ENCODE results near the gene COL5A1. TPM values are rescaled to one million over a fixed set of nuclear protein-coding genes. Genes with fewer than 3 reads are reported as not detected.

COL5A1 gene
- total RNA-seq, 2 donors from 2014 or later = 127 to 129 TPM

DNA sequence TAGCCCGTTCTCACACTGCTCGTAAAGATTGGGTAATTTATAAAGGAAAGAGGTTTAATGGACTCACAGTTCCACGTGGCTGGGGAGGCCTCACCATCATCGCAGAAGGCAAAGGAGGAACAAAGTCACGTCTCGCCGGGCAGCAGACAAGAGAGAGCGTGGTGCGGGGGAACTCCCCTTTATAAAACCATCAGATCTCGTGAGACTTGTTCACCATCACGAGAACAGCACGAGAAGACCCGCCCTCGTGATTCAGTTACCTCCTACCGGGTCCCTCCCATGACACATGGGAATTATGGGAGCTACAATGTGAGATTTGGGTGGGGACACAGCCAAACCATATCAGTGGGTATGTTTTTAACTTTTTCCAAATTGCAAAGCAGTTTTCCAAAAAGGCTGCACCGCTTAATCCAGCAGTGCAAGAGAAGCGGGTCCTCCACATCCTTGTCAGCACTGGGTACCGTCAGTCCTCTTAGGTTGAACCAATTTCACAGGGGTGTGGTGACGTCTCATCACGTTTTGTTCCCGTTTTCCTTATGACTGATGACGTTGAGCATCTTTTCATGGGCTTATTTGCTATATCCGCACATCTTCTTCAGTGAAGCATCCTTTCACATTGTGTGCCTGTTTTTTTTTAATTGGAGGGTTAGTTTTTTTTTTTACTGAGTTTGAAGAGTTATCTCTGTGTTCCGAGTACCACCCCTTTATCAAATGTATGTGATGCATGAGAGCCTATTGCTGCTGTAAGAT lies 231.1 kb downstream of the COL5A1 start:
- H3K27ac ChIP-seq = no peak overlapping the region
- no peak for DNase-seq (ENCODE audit: low spot score)
- H3K36me3 ChIP-seq = no peaks in the 10 kb centered on the region
- no peaks in the 10 kb centered on the region for H3K27me3 ChIP-seq (replicated peaks; ENCODE audit: insufficient read depth)
- ATAC-seq (ENCODE audit: insufficient number of reproducible peaks, low FRiP score, low read depth) = no peak
- H3K9me3 ChIP-seq = no peaks in the 10 kb centered on the region
- no peaks in the 10 kb centered on the region for H3K4me1 ChIP-seq (ENCODE audit: control insufficient read depth in 1 of 2, low read depth in 2 of 2)
- H3K4me3 ChIP-seq = no peak overlapping the region
- TF ChIP-seq, protein P1, sequence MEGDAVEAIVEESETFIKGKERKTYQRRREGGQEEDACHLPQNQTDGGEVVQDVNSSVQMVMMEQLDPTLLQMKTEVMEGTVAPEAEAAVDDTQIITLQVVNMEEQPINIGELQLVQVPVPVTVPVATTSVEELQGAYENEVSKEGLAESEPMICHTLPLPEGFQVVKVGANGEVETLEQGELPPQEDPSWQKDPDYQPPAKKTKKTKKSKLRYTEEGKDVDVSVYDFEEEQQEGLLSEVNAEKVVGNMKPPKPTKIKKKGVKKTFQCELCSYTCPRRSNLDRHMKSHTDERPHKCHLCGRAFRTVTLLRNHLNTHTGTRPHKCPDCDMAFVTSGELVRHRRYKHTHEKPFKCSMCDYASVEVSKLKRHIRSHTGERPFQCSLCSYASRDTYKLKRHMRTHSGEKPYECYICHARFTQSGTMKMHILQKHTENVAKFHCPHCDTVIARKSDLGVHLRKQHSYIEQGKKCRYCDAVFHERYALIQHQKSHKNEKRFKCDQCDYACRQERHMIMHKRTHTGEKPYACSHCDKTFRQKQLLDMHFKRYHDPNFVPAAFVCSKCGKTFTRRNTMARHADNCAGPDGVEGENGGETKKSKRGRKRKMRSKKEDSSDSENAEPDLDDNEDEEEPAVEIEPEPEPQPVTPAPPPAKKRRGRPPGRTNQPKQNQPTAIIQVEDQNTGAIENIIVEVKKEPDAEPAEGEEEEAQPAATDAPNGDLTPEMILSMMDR (IDR thresholded peaks at IDR 0.05) = no peak

DNA sequence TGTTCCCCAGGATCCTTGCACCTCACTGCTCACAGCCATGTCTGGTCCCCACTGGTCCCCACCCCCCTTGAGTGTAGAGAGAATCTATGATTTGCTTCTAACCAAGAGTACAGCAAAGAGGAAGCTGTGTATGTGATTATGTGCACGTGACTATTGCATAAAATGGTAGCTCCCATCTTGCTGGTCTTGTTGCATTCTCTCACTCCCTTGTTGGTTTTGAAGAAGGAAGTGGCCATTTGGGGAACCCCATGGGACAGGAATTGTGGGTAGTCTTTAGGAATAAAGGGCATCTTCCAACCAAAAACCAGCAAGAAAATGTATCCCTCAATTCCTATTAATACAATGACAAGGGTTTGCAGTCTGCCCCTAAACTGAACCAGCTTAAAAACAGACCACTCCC lies 233.8 kb downstream of the COL5A1 start:
- Histone ChIP-seq H3K9me3 (no peaks in the 10 kb centered on the region), H3K4me1 (ENCODE audit: control insufficient read depth in 1 of 2, low read depth in 2 of 2) (no peaks in the 10 kb centered on the region), H3K4me3 (no peak overlapping the region), H3K27me3 (replicated peaks; ENCODE audit: insufficient read depth) (no peaks in the 10 kb centered on the region), H3K27ac (no peak overlapping the region), H3K36me3 (no peaks in the 10 kb centered on the region)
- TF ChIP-seq, protein P1 (IDR thresholded peaks at IDR 0.05) = no peak
- DNase-seq (ENCODE audit: low spot score) (no peak), ATAC-seq (ENCODE audit: insufficient number of reproducible peaks, low FRiP score, low read depth) (no peak)

DNA sequence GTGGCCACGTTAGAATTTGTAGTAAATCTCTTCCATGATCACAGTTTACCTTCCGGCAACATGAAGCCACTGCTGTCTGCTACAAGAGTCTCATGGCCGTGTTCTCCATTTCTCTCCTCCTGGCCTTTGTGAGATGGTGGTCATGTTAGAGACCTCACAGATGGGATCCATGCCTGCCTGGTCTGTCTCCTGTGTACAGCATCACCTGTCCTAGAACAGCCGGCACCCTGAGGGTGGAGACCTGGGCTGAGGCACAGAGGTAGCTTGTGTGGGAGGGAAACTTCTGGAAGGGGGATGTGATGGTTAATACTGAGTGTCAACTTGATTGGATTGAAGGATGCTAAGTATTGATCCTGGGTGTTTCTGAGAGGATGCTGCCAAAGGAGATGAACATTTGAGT lies 235.9 kb downstream of the COL5A1 start:
- Histone ChIP-seq H3K27ac (no peak overlapping the region), H3K9me3 (no peaks in the 10 kb centered on the region), H3K36me3 (no peaks in the 10 kb centered on the region), H3K27me3 (replicated peaks; ENCODE audit: insufficient read depth) (no peaks in the 10 kb centered on the region), H3K4me3 (no peak overlapping the region), H3K4me1 (ENCODE audit: control insufficient read depth in 1 of 2, low read depth in 2 of 2) (no peaks in the 10 kb centered on the region)
- ATAC-seq (ENCODE audit: insufficient number of reproducible peaks, low FRiP score, low read depth) (no peak), DNase-seq (ENCODE audit: low spot score) (no peak)
- TF ChIP-seq, protein P1 (IDR thresholded peaks at IDR 0.05) = no peak

DNA sequence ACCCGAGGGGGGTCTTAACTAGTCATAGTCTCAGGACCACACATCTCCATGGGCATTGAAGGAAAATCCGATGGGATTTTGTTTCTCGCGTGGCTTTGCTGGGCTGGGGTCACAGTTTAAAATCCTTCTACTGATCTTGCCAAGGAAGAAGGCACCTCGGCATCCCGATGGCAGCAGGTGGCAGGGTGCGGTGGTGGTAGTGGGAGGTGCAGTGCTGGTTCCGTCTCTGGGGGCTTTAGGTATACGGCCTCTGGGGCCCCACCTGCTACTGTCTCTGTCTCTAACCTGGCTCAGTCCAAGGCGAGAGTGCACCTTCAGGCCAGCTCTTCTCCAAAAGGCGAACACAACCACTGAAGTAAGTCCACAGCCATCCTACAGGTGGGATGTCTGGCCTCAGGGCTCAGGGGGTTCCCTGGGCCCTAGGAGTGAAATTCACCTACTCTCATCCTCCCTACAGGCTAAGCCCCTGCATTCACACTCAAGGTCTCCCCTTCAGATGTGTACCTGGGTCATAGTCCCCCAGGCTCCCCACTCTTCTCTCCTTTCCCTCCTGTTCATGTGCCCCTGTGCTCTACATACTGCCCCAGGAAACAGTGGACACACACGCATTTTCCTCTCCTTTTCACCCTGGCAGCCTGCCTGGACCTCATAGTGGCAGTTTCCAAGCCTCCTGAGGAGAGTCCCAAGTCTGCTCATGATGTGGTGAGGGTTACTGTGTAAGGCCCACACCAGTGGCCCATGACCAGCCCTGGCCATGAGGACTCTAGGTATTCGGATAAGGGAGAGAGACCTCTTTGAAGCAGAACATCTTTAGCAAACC lies 238.3 kb downstream of the COL5A1 start:
- H3K27ac ChIP-seq = no peak overlapping the region
- H3K9me3 ChIP-seq = no peaks in the 10 kb centered on the region
- H3K4me1 ChIP-seq (ENCODE audit: control insufficient read depth in 1 of 2, low read depth in 2 of 2) = no peaks in the 10 kb centered on the region
- no peak overlapping the region for H3K4me3 ChIP-seq
- TF ChIP-seq, protein P1 (IDR thresholded peaks at IDR 0.05) = no peak
- ATAC-seq (ENCODE audit: insufficient number of reproducible peaks, low FRiP score, low read depth) (no peak), DNase-seq (ENCODE audit: low spot score) (no peak)
- H3K27me3 ChIP-seq (replicated peaks; ENCODE audit: insufficient read depth) = no peaks in the 10 kb centered on the region
- H3K36me3 ChIP-seq = no peaks in the 10 kb centered on the region

DNA sequence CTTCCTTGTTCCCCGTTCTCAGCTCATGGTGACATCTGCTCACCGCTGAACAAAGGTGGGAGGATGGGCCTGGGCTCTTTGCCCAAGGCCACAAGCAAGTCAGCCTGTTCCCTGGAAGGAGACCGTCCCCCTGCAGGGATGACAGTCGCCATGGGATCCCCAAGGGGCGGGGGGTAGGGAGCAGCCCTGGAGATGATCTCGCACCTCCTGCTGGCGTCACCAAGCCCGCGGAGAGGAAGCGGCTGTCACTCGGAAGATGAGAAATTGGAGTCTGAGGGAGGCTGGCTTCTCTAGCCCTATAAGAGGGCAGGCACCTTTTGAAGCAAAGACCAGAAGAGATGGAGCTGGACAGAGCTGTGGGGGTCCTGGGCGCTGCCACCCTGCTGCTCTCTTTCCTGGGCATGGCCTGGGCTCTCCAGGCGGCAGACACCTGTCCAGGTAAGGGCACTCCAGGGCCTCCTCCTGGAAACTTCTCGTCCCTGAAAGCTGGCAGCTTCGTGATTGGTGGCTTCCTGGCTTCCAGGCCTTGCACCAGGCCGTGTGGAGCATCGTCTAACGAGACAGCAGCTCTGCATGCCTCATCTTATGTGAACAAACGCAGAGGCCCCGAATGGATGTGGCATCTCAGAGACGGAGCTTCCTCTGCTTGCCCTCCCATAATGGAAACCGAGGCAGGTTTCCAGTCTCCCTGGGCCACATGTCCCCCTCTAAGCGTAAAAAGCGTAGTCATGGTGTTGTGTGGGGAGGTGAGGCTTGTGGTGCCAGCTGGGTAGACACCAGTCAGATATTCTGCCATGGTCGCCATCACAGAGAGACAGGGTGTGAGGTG lies 239.1 kb downstream of the COL5A1 start, which contains the start of gene FCN2:
Gene FCN2, plus strand, starts transcription at position 327 of the 829 bp plus-strand sequence. Its CDS starts 12 bp downstream, at position 339.
- Histone ChIP-seq H3K36me3 (no peaks in the 10 kb centered on the region), H3K27me3 (replicated peaks; ENCODE audit: insufficient read depth) (no peaks in the 10 kb centered on the region), H3K27ac (no peak within 1 kb of the TSS), H3K4me1 (ENCODE audit: control insufficient read depth in 1 of 2, low read depth in 2 of 2) (no peaks in the 10 kb centered on the region), H3K4me3 (no peak within 1 kb of the TSS), H3K9me3 (no peaks in the 10 kb centered on the region)
- DNase-seq (ENCODE audit: low spot score) (no peak), ATAC-seq (ENCODE audit: insufficient number of reproducible peaks, low FRiP score, low read depth) (no peak)
- TF ChIP-seq, protein P1 (IDR thresholded peaks at IDR 0.05) = no peak
